CD4-positive, alpha-beta T cell (primary cell): ENCODE results near the gene EPGN. TPM values are rescaled to one million over a fixed set of nuclear protein-coding genes. Genes with fewer than 3 reads are reported as not detected.

Experiments
- ATAC-seq: fragments of 200-7000 bp; cut with Tn5 transposase; one replicate; pipeline ENCODE4 v1.10.0; 2022; ENCODE audit warnings: mild to moderate bottlenecking; ENCODE audit not compliant: poor library complexity
- CTCF ChIA-PET: fragments of 350-600 bp; sonication (Branson Sonifier 250); formaldehyde crosslinking; loops from one replicate; lab custom pipeline; 2021; ENCODE audit warnings: antibody characterized with exemption, inconsistent platforms; lab: Charles Lee
- POLR2A ChIA-PET: fragments of 350-600 bp; sonication (Branson Sonifier 250); formaldehyde crosslinking; loops from one replicate; lab custom pipeline; 2021; ENCODE audit warnings: antibody characterized with exemption, inconsistent platforms; lab: Charles Lee
- DNase-seq, 14 experiments: peaks; one replicate each; pipeline ENCODE4 v3.0.0-alpha.2; 2013 to 2020; ENCODE audit warnings: mixed read lengths in 2 of 14
- H3K27ac ChIP-seq, 2 donors: one replicate each; pipeline versions ENCODE4 v1.5.1 to v1.7.0; 2013; ENCODE audit warnings: low read length in 2 of 2, low read depth in 1 of 2, mild to moderate bottlenecking in 1 of 2
- H3K27me3 ChIP-seq, 2 experiments: 1 replicate in 1 of 2; 2 replicates in 1 of 2; pipeline versions ENCODE4 v1.6.1 to v1.7.0; 2013; ENCODE audit warnings: low read length in 2 of 2, control low read depth in 1 of 2, mild to moderate bottlenecking in 1 of 2, moderate library complexity in 1 of 2; ENCODE audit not compliant: insufficient read depth in 2 of 2, control insufficient read depth in 1 of 2
- H3K36me3 ChIP-seq: one replicate; pipeline ENCODE4 v1.6.1; 2013; ENCODE audit warnings: low read length, control low read depth; ENCODE audit not compliant: insufficient read depth
- H3K4me1 ChIP-seq: one replicate; pipeline ENCODE4 v1.6.1; 2013; ENCODE audit warnings: low read length, control low read depth; ENCODE audit not compliant: insufficient read depth
- H3K4me3 ChIP-seq: one replicate; pipeline ENCODE4 v1.5.1; 2013; ENCODE audit warnings: mild to moderate bottlenecking, low read length, moderate library complexity
- H3K9me3 ChIP-seq, 2 experiments: 1 replicate in 1 of 2; 2 replicates in 1 of 2; pipeline versions ENCODE4 v1.6.1 to v1.7.0; 2013; ENCODE audit warnings: low read length in 2 of 2, mild to moderate bottlenecking in 2 of 2, control low read depth in 1 of 2, moderate library complexity in 1 of 2; ENCODE audit not compliant: control insufficient read depth in 1 of 2, insufficient read depth in 1 of 2
- H3K27ac Mint-ChIP-seq: one replicate; pipeline ENCODE4 v1.8.0; 2020; ENCODE audit warnings: mixed read lengths
- H3K27me3 Mint-ChIP-seq: one replicate; pipeline ENCODE4 v1.8.0; 2021; ENCODE audit warnings: mixed read lengths
- H3K36me3 Mint-ChIP-seq: one replicate; pipeline ENCODE4 v1.8.0; 2021; ENCODE audit warnings: low read depth, mixed read lengths
- H3K4me1 Mint-ChIP-seq: one replicate; pipeline ENCODE4 v1.8.0; 2021; ENCODE audit warnings: low read depth, mixed read lengths
- H3K4me3 Mint-ChIP-seq: one replicate; pipeline ENCODE4 v1.8.0; 2020; ENCODE audit warnings: mild to moderate bottlenecking, mixed read lengths
- H3K9me3 Mint-ChIP-seq: one replicate; pipeline ENCODE4 v1.8.0; 2020; ENCODE audit warnings: mixed read lengths
- CTCF ChIP-seq: fragments of 200-600 bp; IDR thresholded peaks from one replicate; pipeline ENCODE4 v1.8.0; 2022; ENCODE audit warnings: antibody characterized with exemption, mild to moderate bottlenecking
- intact Hi-C, 2 experiments: fragments of 100-400 bp; cut with DNase I in 1 of 2; cut with micrococcal nuclease in 1 of 2; formaldehyde crosslinking; loops; one replicate each; pipeline versions ENCODE4 v1.15.1 to v1.9.0; 2023 to 2025; cut with DNase I, micrococcal nuclease
- total RNA-seq, 174 experiments: library from RNA in 2 of 174; stranded (reverse) in 2 of 174; gene quantifications; one replicate each; pipeline ENCODE4 v1.2.3 and lab custom pipeline; 2021 to 2026

The EPGN gene
- total RNA-seq, 2 experiments from 2014 or later, result 3.7 to 5.9 TPM

GRCh38 chr4:74291471-74291870 lies 16.8 kb upstream of the EPGN start:
- H3K27ac ChIP-seq, result no peak overlapping the region
- POLR2A ChIA-PET, result no interaction called here
- Mint-ChIP-seq H3K4me3 (no peak overlapping the region), H3K9me3 (no peaks in the 10 kb centered on the region), H3K4me1 (no peaks in the 10 kb centered on the region), H3K27me3 (no peaks in the 10 kb centered on the region), H3K27ac (no peak overlapping the region), H3K36me3 (no peaks in the 10 kb centered on the region)
- no peaks in the 10 kb centered on the region for H3K36me3 ChIP-seq
- no peaks in the 10 kb centered on the region for H3K9me3 ChIP-seq
- no peak for TF ChIP-seq CTCF
- intact Hi-C loops, result no loop called here
- no peaks in the 10 kb centered on the region for H3K27me3 ChIP-seq
- CTCF ChIA-PET, result interaction anchor here (0.6 kb wide), 1 partner anchor 102 kb away, joined by 4 read pairs; no protein-coding TSS in a partner anchor
- H3K4me1 ChIP-seq, result no peaks in the 10 kb centered on the region
- no peak overlapping the region for H3K4me3 ChIP-seq
- no peak for ATAC-seq
- no peak for DNase-seq

DNA sequence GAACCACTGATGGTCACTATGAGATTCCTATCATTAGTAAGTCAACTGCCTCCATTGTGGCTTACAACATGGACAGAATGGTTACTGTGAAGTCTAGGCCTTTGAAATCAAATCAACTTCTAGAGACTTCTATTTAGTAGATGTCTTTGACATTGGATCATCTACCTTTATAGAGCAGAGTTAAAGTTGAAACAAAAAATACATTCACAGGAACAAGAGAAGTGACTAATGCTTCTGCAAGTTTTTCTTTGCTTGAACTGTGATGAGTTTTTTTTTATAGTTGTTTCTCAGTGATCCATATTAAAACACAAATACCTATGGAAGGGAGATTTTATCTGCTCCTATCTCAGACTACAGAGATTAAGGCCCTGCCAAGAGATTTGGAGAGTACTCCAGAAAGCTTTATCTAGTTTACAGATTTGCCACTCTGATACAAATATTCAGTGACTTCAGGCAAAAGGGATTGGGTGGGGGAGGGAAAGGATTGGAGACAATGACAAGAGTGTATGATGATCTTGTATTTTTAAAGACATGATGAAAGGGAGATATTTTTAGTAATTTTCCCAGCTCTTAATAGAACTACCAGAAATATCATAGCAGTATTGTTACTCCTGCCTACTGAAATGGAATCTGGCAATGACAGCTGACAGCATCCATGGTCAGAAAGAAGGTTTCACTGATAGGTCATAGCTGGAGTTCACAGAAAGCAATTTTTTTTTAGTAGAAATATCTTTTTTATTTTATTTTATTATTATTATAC lies 16.0 kb upstream of the EPGN start:
- Mint-ChIP-seq H3K36me3 (no peaks in the 10 kb centered on the region), H3K4me1 (no peaks in the 10 kb centered on the region), H3K27me3 (no peaks in the 10 kb centered on the region), H3K9me3 (no peaks in the 10 kb centered on the region), H3K27ac (no peak overlapping the region), H3K4me3 (no peak overlapping the region)
- POLR2A ChIA-PET, result no interaction called here
- CTCF ChIA-PET, result interaction anchor here (0.6 kb wide), 1 partner anchor 103 kb away, joined by 4 read pairs; no protein-coding TSS in a partner anchor
- Histone ChIP-seq H3K9me3 (no peaks in the 10 kb centered on the region), H3K27me3 (no peaks in the 10 kb centered on the region), H3K4me1 (no peaks in the 10 kb centered on the region), H3K4me3 (no peak overlapping the region), H3K27ac (no peak overlapping the region), H3K36me3 (no peaks in the 10 kb centered on the region)
- no peak for TF ChIP-seq CTCF
- DNase-seq (no peak), ATAC-seq (no peak)
- intact Hi-C loops, result no loop called here

- H3K36me3 ChIP-seq, result no peaks in the 10 kb centered on the region
- ATAC-seq, result no peak
Observed at GRCh38 chr4:74293558-74293957, 14.7 kb upstream of the EPGN start.

More at GRCh38 chr4:74293558-74293957, 14.7 kb upstream of the EPGN start:
- H3K27me3 ChIP-seq, result no peaks in the 10 kb centered on the region
- H3K4me3 Mint-ChIP-seq, result no peak overlapping the region
- TF ChIP-seq CTCF, result no peak
- H3K9me3 ChIP-seq, result no peaks in the 10 kb centered on the region
- no peaks in the 10 kb centered on the region for H3K36me3 Mint-ChIP-seq
- H3K9me3 Mint-ChIP-seq, result no peaks in the 10 kb centered on the region
- H3K4me1 Mint-ChIP-seq, result no peaks in the 10 kb centered on the region
- POLR2A ChIA-PET, result no interaction called here
- no peak overlapping the region for H3K27ac Mint-ChIP-seq
- intact Hi-C loops, result no loop called here
- no peak for DNase-seq
- H3K27me3 Mint-ChIP-seq, result no peaks in the 10 kb centered on the region
- no peak overlapping the region for H3K27ac ChIP-seq
- H3K4me3 ChIP-seq, result no peak overlapping the region
- no peaks in the 10 kb centered on the region for H3K4me1 ChIP-seq
- CTCF ChIA-PET, result no interaction called here
